Smooth muscle cell (in vitro differentiated cells): Measurements from ENCODE around the gene DMD. TPM values are rescaled to one million over a fixed set of nuclear protein-coding genes. Genes with fewer than 3 reads are reported as not detected.

Experiments used
- DNase-seq: peaks from one replicate; lab custom pipeline; 2025; ENCODE audit not compliant: unreplicated experiment; lab: John Stamatoyannopoulos, UW
- H2AFZ ChIP-seq: fragments of 200-600 bp; sonication (generic); 2 replicates; pipeline ENCODE4 v1.6.0; 2016; ENCODE audit warnings: antibody characterized with exemption, low read depth, mild to moderate bottlenecking
- H3F3A ChIP-seq: fragments of 200-600 bp; sonication (generic); 2 replicates; pipeline ENCODE4 v1.6.0; 2017; ENCODE audit warnings: antibody characterized with exemption, low read depth
- H3K27ac ChIP-seq: fragments of 200-600 bp; sonication (generic); 2 replicates; pipeline ENCODE4 v1.5.1; 2016; ENCODE audit warnings: low read depth, mild to moderate bottlenecking
- H3K27me3 ChIP-seq: fragments of 200-600 bp; sonication (generic); 2 replicates; pipeline ENCODE4 v1.6.1; 2016; ENCODE audit warnings: low read depth, mild to moderate bottlenecking
- H3K36me3 ChIP-seq: fragments of 200-600 bp; sonication (generic); 2 replicates; pipeline ENCODE4 v1.5.1; 2016; ENCODE audit warnings: low read depth
- H3K4me1 ChIP-seq: fragments of 200-600 bp; sonication (generic); 2 replicates; pipeline ENCODE4 v1.5.1; 2016; ENCODE audit warnings: low read depth
- H3K4me2 ChIP-seq: fragments of 200-600 bp; sonication (generic); 2 replicates; pipeline ENCODE4 v1.6.0; 2016; ENCODE audit warnings: mild to moderate bottlenecking
- H3K4me3 ChIP-seq: fragments of 200-600 bp; sonication (generic); 2 replicates; pipeline ENCODE4 v1.5.1; 2016; ENCODE audit warnings: mild to moderate bottlenecking
- H3K79me2 ChIP-seq: fragments of 200-600 bp; sonication (generic); 2 replicates; pipeline ENCODE4 v1.6.0; 2016; ENCODE audit warnings: low read depth, mild to moderate bottlenecking
- H3K9ac ChIP-seq: fragments of 200-600 bp; sonication (generic); 2 replicates; pipeline ENCODE4 v1.6.0; 2016; ENCODE audit warnings: low read depth
- H3K9me3 ChIP-seq: fragments of 200-600 bp; sonication (generic); replicated peaks from 2 replicates; pipeline ENCODE4 v1.5.1; 2016; ENCODE audit warnings: low read depth
- H4K20me1 ChIP-seq: fragments of 200-600 bp; sonication (generic); 2 replicates; pipeline ENCODE4 v1.6.0; 2016; ENCODE audit warnings: low read depth
- CTCF ChIP-seq: fragments of 200-600 bp; sonication (generic); IDR thresholded peaks from 2 replicates; pipeline ENCODE4 v1.5.1; 2017; ENCODE audit warnings: borderline replicate concordance, mild to moderate bottlenecking, antibody characterized with exemption; ENCODE audit not compliant: insufficient read depth, poor library complexity, severe bottlenecking
- WGBS: methylation state at CpG from one replicate; pipeline ENCODE4 v1.1.7; 2016; ENCODE audit warnings: low lambda C conversion rate; 5-methylcytosine and 5-hydroxymethylcytosine counted together
- polyA plus RNA-seq: library from polyadenylated mRNA; unstranded; fragments of >200 nt; fragmentation: Nextera tagmentation; extraction: Ambion mirVana; gene quantifications from 2 replicates; pipeline ENCODE4 v1.2.1, GENCODE V29; 2016
- total RNA-seq: library from RNA; depleted of rRNA; stranded (reverse); fragments of >200 nt; gene quantifications from 2 replicates; pipeline ENCODE4 v1.2.3, GENCODE V29; 2014

The DMD gene
- total and polyA plus RNA-seq, 2 experiments from 2014 or later: 12.3 to 12.6 TPM

- no peak overlapping the region for H3K4me2 ChIP-seq
- no peak overlapping the region for H3K27ac ChIP-seq
- H3K27me3 ChIP-seq: no peaks in the 10 kb centered on the region
- 82% methylated on average over 5 of the region's 5 CpGs for WGBS
- no peaks in the 10 kb centered on the region for H3F3A ChIP-seq
- no peaks in the 10 kb centered on the region for H3K9me3 ChIP-seq
- DNase-seq: no peak
- TF ChIP-seq CTCF: no peak
- no peaks in the 10 kb centered on the region for H3K79me2 ChIP-seq
- H3K9ac ChIP-seq: no peak overlapping the region
- no peak overlapping the region for H2AFZ ChIP-seq
- no peak overlapping the region for H3K4me3 ChIP-seq
- H4K20me1 ChIP-seq: no peaks in the 10 kb centered on the region
- H3K36me3 ChIP-seq: no peaks in the 10 kb centered on the region
- no peaks in the 10 kb centered on the region for H3K4me1 ChIP-seq
Observed at GRCh38 chrX:32370456-32371205, 840.7 kb downstream of the DMD start.

- Histone ChIP-seq H3K4me2 (no peak overlapping the region), H3K9me3 (no peaks in the 10 kb centered on the region), H3K4me3 (no peak overlapping the region), H3F3A (no peaks in the 10 kb centered on the region), H3K36me3 (no peaks in the 10 kb centered on the region), H3K4me1 (no peaks in the 10 kb centered on the region), H4K20me1 (no peaks in the 10 kb centered on the region), H3K9ac (no peak overlapping the region), H2AFZ (no peak overlapping the region), H3K27ac (no peak overlapping the region), H3K79me2 (no peaks in the 10 kb centered on the region), H3K27me3 (no peaks in the 10 kb centered on the region)
- no peak for TF ChIP-seq CTCF
- 63% methylated on average over 7 of the region's 7 CpGs for WGBS
- no peak for DNase-seq
Observed at GRCh38 chrX:32293962-32294700, 917.2 kb downstream of the DMD start.

- Histone ChIP-seq H3K27me3 (no peaks in the 10 kb centered on the region), H3K36me3 (no peaks in the 10 kb centered on the region), H3K79me2 (no peaks in the 10 kb centered on the region), H3K4me1 (no peaks in the 10 kb centered on the region), H3K4me3 (no peak overlapping the region), H3F3A (no peaks in the 10 kb centered on the region), H3K9me3 (no peaks in the 10 kb centered on the region), H2AFZ (no peak overlapping the region), H4K20me1 (no peaks in the 10 kb centered on the region), H3K9ac (no peak overlapping the region), H3K27ac (no peak overlapping the region), H3K4me2 (no peak overlapping the region)
- TF ChIP-seq CTCF: no peak
- WGBS: 78% methylated on average over 3 of the region's 3 CpGs
- DNase-seq: no peak
Observed at GRCh38 chrX:32289356-32289755, 922.0 kb downstream of the DMD start.
